Lower leg skin (tissue), 4 donors: ENCODE results near the gene SQSTM1. TPM values are rescaled to one million over a fixed set of nuclear protein-coding genes. Genes with fewer than 3 reads are reported as not detected.

Experiments used
- DNase-seq, 2 donors: peaks; one replicate each; pipeline ENCODE4 v3.0.0-alpha.2; 2019; ENCODE audit warnings: low spot score in 2 of 2
- H3K4me3 ChIP-seq: fragments of 200-600 bp; sonication (generic); 2 replicates; pipeline ENCODE4 v1.5.1; 2017; ENCODE audit warnings: mild to moderate bottlenecking, low read depth; ENCODE audit not compliant: poor library complexity, severe bottlenecking
- POLR2A ChIP-seq, 2 donors: fragments of 450-650 bp; IDR thresholded peaks; one replicate each; pipeline ENCODE4 v1.6.1; 2016 to 2017; ENCODE audit warnings: antibody characterized with exemption in 2 of 2, mild to moderate bottlenecking in 1 of 2, moderate library complexity in 1 of 2
- WGBS, 2 donors: methylation state at CpG; one replicate each; pipeline ENCODE4 v1.1.5; 2018; 5-methylcytosine and 5-hydroxymethylcytosine counted together
- intact Hi-C: fragments of 100-400 bp; cut with DNase I; formaldehyde crosslinking; loops from one replicate; pipeline ENCODE4 v1.15.0; 2023; ENCODE audit warnings: low total_unique reads
- total RNA-seq, 4 donors: library from RNA; depleted of rRNA; stranded (reverse); fragments of >200 nt; gene quantifications; one replicate each; pipeline ENCODE4 v1.1.0, GENCODE V29; 2016
- TF ChIP-seq, protein P1 (sequence below), 3 donors: fragments of 450-650 bp; IDR thresholded peaks; one replicate each; pipeline ENCODE4 v1.5.1; 2016; ENCODE audit warnings: antibody characterized with exemption in 3 of 3, mild to moderate bottlenecking in 3 of 3, moderate library complexity in 2 of 3

SQSTM1 gene
- total RNA-seq, 4 donors from 2014 or later, result 263 to 508 (median 298) TPM

DNA sequence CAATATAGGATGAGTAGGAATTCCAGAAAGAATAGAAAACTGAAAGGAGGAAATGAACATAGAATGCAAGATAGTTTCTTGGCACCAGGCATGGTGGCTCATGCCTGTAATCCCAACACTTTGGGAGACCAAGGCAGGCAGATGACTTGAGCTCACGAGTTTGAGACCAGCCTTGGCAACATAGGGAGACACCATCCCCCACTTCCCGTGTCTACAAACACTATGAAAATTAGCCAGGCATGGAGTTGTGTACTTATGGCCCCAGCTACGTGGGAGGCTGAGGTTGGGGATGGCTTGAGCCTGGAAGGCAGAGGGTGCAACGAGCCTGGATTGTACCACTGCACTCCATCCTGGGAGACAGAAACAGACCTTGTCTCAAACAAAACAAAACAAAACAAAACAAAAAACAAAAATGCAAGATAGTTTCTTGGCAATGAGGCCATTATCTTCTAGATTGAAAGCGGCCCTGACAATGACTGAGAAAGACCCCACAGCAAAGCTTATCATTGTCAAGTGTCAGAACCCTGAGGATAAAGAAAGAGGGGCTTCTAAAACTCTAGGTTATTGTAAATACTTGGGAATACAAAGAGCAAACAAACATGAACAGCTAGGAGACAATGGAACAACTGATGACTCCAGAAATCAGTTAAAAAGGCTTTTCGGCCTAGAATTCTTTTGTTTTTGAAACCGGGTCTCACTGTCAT is 9.2 kb downstream of the SQSTM1 start:
- intact Hi-C loops, result no loop called here
- WGBS, 2 donors, result 89 to 91% methylated on average over 7 of the region's 7 CpGs
- no peak for TF ChIP-seq POLR2A (IDR thresholded peaks at IDR 0.05)
- TF ChIP-seq, protein P1, sequence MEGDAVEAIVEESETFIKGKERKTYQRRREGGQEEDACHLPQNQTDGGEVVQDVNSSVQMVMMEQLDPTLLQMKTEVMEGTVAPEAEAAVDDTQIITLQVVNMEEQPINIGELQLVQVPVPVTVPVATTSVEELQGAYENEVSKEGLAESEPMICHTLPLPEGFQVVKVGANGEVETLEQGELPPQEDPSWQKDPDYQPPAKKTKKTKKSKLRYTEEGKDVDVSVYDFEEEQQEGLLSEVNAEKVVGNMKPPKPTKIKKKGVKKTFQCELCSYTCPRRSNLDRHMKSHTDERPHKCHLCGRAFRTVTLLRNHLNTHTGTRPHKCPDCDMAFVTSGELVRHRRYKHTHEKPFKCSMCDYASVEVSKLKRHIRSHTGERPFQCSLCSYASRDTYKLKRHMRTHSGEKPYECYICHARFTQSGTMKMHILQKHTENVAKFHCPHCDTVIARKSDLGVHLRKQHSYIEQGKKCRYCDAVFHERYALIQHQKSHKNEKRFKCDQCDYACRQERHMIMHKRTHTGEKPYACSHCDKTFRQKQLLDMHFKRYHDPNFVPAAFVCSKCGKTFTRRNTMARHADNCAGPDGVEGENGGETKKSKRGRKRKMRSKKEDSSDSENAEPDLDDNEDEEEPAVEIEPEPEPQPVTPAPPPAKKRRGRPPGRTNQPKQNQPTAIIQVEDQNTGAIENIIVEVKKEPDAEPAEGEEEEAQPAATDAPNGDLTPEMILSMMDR (IDR thresholded peaks at IDR 0.05), result no peak

DNA sequence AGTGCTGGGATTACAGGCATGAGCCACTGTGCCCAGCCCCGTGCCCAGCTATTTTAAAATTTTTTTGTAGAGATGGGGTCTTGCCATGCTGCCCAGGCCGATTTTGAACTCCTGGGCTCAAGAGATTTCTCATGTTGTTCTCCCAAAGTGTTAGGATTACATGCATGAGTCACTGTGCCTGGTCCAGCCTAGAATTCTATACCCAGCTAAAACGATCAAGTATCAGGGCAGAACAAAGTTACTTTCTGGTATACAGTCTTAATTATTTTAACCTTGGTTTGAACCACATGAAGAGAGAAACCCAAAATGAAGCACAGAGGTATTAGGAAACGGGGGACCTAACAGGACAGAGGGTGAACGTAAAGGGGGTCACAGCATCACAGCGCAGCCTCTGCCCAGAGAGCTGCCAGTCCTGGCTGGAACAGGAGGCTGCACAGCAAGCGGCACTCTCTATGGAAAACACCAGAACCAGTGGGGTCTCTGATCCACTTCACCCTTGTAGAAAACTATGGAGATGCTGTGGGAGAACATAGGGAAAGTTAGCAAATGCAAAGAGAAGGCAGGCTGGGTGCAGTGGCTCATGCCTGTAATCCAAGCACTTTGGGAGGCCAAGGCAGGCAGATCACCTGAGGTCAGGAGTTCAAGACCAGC is 10.2 kb downstream of the SQSTM1 start:
- no peak overlapping the region for H3K4me3 ChIP-seq
- 92 to 94% methylated on average over 7 of the region's 7 CpGs for WGBS, 2 donors
- TF ChIP-seq, protein P1 (IDR thresholded peaks at IDR 0.05), result no peak
- DNase-seq, result no peak
- intact Hi-C loops, result no loop called here

More for the DNA sequence above, 9.2 kb downstream of the SQSTM1 start:
- no peak overlapping the region for H3K4me3 ChIP-seq
- no peak for DNase-seq

DNA sequence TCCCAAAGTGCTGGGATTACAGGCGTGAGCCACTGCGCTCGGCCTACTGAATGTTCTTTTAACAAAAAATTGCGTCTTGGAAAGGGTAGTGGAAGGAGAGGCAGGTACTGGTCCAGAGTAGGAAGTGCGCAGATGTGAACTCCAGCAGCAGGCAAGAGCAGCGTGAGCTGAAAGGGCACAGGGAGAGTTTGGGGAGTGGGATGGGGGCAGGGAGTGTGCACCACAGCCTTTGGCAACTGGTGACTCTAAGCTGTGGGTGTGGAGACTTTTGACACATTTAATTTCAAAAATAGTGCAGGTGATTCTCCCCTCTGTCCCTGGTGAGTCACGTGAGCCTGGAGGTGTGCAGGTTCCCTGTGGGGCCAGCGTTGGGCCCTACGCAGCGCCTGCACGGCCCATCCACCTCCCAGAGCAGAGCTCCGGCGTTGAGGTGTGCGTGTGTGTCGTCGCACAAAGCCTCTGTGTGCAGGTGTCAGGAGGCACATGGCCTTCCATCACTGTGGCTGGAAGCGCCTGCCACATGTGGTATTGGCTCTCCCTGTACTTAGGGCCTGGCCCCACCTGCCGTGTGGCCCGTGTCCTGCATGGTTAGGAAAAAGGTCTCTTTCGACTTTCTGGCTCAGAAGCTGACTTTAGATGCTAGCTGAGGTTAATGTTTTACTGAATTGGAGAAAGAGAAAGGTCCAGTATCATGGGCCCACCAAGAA is 11.5 kb downstream of the SQSTM1 start:
- WGBS, 2 donors, result 88 to 95% methylated on average over 13 to 20 of the region's 20 CpGs
- intact Hi-C loops, result no loop called here
- DNase-seq, result no peak
- TF ChIP-seq, protein P1 (IDR thresholded peaks at IDR 0.05), result no peak
- no peak for TF ChIP-seq POLR2A (IDR thresholded peaks at IDR 0.05)
- no peak overlapping the region for H3K4me3 ChIP-seq

DNA sequence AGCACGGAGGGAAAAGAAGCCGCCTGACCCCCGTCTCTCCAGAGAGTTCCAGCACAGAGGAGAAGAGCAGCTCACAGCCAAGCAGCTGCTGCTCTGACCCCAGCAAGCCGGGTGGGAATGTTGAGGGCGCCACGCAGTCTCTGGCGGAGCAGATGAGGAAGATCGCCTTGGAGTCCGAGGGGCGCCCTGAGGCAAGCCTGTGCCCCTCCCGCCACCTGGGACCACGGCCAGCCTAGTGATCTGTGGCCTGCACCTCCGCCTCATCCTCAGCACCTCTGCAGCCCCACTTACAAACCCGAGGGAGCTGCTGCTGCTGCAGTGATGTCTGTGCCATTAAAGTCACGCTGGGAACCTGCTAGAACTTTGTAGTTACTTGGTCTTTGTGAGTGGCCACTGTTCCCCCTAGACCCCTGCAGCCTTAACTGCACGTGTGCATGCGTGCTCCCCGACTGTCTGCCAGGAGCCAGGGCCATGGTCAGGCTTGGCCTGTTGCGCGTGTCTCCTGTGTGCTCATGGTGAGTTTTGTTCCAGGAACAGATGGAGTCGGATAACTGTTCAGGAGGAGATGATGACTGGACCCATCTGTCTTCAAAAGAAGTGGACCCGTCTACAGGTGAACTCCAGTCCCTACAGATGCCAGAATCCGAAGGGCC is 12.5 kb downstream of the SQSTM1 start:
- TF ChIP-seq, protein P1 (IDR thresholded peaks at IDR 0.05), result no peak
- TF ChIP-seq POLR2A (IDR thresholded peaks at IDR 0.05), result no peak
- intact Hi-C loops, result no loop called here
- no peak for DNase-seq
- 79 to 83% methylated on average over 22 to 23 of the region's 23 CpGs for WGBS, 2 donors
- no peak overlapping the region for H3K4me3 ChIP-seq

DNA sequence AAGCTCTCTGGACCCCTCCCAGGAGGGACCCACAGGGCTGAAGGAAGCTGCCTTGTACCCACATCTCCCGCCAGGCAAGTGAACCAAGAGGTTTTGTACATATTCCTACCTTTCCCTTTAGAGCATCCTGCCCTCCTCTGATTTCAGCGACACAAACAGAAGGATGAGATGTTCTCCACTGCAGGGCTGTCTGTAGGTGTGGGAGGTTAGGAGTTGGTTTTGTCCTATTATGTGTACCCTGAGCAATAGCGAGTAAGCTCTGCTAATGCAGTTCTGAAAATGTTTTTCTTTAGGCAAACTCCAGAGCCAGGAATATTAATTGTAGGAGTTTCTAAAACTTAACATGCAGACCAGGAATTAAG is 13.0 kb downstream of the SQSTM1 start:
- TF ChIP-seq, protein P1 (IDR thresholded peaks at IDR 0.05), result no peak
- no peak for TF ChIP-seq POLR2A (IDR thresholded peaks at IDR 0.05)
- H3K4me3 ChIP-seq, result no peak overlapping the region
- intact Hi-C loops, result no loop called here
- 93 to 98% methylated on average over 3 of the region's 3 CpGs for WGBS, 2 donors
- no peak for DNase-seq
